Cortex of kidney (tissue), 1 donor: ENCODE results near the gene KCP.

Source experiments
- DNase-seq: peaks from one replicate; lab custom pipeline; 2025; lab: John Stamatoyannopoulos, UW

Gene KCP

DNA sequence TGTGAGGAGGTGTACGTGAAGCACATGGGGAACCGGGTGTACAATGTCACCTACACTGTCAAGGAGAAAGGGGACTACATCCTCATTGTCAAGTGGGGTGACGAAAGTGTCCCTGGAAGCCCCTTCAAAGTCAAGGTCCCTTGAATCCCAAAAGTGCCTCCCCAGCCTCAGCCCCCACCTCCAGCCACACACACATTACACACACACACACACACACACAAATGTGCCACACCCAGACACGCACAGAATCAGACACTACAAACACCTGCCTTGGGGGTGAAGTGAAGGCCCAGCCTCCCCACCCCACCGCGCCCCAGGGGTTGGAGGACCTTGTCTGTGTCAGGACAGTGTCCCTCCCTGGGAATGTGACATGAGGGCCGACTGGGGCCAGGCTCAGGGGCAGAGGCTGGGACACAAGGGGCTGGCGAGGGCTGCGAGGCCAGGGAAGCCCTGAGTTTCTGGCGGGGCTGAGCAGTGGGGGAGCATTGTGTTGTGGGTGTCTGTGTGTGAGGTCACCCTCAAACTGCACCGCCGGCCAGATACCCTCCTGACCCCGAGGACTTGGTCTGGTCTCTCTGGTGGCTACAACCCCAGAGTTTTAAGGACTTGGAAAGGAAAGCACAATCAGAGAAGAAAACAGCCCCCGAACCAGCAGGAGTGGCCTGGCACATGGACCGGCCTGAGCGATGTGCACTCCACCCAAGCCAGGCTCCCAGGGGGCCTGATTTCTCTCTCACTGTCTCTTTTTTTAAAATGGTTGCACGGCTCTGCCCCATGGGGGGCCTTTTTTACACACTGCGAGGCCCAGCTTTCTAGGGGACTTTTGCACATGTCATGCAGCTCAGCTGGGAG lies 51.9 kb downstream of the KCP start:
- DNase-seq = no peak

DNA sequence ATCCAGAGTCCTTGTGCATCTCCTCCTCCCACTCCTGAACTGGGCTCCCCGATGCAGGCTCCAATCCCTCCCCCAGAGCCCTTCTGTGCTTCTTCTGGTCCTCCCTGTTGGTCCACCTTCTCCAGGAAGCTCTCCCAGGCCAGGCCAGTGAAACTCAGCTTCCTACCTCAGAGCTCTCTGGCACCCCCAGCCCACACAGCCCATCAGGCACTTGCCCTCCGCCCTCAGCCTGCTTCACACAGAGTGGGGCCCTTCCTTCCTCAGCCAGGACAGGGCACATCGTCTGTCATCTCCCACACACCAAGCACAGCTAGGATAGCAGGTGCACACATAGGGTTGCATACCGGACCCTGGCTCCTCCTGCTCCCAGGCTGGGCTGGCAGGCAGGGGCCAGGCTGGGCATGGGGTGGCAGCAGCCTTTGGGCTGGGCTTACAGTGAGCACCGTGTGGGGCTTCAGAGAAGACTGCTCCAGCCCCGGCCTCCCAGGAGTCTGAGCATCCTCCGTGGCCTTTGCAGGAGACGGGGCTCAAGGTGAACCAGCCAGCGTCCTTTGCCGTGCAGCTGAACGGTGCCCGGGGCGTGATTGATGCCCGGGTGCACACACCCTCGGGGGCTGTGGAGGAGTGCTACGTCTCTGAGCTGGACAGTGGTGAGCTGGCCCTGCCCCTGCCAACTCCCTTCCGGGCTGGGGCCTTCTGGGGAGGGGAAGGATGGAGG lies 54.3 kb downstream of the KCP start:
- no peak for DNase-seq

DNA sequence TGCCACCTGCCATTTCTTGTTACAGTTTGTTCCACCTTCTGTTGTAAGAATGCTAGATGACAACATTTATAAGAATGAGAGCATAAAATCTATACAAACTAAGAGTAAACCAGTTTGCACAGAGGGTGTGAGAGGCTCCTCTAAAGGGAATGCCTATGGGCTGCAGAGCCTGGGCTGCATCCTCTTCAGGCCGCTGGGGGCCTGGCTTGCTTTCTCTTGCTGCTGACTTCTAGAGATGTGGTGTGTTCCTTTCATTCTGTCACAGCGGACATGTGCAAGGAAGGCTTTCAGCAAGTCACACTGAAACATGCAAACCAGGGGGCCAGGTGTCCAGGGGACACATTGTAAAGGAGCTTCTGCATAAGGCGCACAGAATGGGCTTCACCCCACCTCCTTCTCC lies 55.0 kb downstream of the KCP start:
- no peak for DNase-seq

DNA sequence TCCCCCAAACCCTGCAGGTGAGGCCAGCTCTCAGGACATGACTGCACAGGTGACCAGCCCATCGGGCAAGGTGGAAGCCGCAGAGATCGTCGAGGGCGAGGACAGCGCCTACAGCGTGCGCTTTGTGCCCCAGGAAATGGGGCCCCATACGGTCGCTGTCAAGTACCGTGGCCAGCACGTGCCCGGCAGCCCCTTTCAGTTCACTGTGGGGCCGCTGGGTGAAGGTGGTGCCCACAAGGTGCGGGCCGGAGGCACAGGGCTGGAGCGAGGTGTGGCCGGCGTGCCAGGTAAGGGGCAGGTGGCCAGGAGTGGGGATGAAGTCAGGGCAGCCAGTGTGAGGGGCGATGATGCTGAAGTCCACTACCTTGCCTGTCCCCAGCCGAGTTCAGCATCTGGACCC lies 56.1 kb downstream of the KCP start:
- no peak for DNase-seq

DNA sequence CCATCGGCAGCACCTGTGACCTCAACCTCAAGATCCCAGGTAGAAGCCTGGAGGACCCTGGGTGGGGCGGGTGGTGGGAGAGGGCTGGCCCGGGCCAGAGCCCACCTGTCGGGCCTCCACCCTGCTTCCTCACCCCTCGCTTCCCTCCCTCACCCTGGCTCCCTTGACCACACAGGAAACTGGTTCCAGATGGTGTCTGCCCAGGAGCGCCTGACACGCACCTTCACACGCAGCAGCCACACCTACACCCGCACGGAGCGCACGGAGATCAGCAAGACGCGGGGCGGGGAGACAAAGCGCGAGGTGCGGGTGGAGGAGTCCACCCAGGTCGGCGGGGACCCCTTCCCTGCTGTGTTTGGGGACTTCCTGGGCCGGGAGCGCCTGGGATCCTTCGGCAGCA lies 56.7 kb downstream of the KCP start:
- no peak for DNase-seq

DNA sequence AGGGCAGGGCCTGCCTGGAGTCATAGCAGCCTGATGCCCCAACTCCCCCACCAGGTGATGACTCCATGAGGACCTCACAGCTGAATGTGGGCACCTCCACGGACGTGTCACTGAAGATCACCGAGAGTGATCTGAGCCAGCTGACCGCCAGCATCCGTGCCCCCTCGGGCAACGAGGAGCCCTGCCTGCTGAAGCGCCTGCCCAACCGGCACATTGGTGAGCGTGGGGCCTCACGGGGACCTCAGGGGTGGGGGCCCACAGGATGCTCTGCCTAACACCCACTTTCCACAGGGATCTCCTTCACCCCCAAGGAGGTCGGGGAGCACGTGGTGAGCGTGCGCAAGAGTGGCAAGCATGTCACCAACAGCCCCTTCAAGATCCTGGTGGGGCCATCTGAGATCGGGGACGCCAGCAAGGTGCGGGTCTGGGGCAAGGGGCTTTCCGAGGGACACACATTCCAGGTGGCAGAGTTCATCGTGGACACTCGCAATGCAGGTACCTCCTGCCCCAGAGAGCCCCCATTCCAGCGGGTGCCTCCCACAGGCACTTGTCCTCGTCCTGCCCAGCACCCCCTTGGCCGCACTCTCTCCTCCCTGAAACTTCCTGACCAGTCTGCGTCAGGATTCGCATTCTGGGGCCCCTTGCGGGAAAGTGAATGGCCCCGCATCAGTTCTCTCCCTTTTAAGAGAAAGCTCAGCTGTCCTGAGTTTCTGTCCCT lies 57.8 kb downstream of the KCP start:
- DNase-seq = no peak

DNA sequence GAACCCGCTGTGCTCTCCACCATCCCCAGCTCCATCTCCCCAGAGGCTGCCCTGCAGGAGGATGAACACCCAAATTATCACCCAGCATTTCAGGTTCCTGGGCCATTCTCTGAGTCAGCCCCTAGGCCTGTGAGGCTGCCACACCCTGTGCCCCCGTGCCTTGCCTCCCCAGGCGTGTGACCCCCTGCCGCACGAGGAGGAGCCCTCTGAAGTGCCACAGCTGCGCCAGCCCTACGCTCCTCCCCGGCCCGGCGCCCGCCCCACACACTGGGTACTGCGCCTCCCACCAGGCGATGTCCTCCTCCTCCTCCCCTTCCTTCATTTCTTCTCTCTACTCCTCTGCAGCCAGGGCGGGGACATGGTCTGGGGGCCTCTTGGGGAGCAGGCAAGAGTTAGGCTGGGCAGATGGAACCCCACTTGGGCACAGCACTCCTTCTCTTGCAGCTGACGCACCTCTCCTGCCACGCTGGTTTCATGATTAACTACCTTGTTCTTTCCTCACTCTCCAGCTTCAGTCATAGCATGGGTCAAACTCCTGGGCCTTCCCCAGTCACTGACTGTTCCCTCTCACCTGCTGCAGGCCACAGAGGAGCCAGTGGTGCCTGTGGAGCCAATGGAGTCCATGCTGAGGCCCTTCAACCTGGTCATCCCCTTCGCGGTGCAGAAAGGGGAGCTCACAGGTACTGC lies 60.6 kb downstream of the KCP start:
- no peak for DNase-seq

DNA sequence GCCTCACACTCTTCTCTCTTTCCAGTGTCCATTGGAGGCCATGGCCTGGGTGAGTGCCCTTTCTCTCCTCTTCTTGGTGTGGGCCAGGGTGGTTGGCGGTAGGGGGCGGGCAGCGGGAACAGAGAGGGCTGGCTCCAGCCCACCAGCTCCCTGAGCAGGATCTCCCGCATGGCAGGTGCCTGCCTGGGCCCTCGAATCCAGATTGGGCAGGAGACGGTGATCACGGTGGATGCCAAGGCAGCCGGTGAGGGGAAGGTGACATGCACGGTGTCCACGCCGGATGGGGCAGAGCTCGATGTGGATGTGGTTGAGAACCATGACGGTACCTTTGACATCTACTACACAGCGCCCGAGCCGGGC lies 61.4 kb downstream of the KCP start:
- no peak for DNase-seq

DNA sequence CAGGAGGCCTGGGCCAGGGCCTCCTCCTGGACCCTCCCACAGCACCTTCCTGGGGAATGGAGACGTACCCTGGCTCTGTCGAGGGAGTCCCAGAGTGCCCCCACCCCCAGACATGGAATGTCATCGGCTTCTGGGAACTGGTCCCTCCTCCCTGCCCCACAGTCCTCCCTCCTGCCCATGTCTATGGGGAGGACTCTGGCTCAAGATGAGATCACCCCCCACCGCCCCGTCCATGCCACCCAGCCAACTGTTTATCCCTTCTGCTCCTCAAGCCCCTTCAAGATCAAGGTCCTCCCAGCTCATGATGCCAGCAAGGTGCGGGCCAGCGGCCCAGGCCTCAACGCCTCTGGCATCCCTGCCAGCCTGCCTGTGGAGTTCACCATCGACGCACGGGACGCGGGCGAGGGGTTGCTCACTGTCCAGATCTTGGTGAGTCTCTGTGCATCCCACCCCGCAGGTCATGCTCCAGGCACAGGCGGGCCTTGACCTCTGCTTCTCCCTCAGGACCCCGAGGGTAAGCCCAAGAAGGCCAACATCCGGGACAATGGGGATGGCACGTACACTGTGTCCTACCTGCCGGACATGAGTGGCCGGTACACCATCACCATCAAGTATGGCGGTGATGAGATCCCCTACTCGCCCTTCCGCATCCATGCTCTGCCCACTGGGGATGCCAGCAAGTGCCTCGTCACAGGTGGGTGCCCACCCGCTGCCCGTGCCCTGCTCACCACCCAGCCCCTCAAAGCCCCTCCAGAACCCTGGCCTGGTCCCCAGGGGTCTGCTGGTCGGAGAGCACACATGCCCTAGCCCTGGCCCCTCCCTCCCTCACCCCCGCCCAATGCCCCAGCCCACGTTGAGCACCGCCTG lies 62.0 kb downstream of the KCP start:
- DNase-seq = no peak

DNA sequence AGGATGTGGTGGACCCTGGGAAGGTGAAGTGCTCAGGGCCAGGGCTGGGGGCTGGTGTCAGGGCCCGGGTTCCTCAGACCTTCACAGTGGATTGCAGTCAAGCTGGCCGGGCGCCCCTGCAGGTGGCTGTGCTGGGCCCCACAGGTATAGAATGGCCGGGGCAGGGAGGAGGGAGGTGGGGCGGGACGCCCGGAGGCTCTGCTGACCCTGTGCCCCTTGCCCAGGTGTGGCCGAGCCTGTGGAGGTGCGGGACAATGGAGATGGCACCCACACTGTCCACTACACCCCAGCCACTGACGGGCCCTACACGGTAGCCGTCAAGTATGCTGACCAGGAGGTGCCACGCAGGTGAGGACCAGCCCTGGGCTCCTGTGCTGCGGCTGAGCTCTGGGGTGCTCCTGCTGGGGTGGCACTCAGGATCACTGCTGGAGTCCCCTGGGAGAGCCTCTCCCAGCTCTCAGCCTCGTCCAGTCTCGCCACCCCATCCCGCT lies 62.7 kb downstream of the KCP start:
- no peak for DNase-seq

DNA sequence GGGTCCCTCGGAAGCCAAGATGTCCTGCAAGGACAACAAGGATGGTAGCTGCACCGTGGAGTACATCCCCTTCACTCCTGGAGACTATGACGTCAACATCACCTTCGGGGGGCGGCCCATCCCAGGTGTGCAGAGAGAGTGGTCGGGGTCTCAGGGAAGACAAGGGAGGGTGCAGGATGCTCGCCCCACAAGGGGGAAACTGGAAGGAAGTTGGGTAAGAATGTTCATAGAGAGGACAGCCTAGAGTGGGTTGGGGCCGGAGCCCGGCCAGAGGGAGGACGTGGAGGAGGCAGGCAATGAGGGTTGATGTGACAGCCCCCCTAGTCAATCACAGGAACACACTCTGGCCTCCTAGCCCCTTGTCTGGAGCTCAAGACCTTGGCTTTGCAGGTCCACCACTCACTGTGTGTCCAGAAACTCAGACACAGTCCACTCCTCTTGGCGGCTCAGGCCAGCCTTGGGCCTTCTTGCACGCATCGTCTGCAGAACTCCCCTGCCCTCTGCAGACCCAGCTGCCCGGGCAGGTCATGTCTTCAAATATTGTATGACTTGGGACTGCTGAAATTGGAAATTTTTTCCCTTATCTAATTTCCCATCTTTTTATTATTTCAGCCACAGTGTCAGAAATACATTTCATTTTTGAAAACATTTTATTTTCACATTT lies 63.6 kb downstream of the KCP start:
- DNase-seq = no peak

DNA sequence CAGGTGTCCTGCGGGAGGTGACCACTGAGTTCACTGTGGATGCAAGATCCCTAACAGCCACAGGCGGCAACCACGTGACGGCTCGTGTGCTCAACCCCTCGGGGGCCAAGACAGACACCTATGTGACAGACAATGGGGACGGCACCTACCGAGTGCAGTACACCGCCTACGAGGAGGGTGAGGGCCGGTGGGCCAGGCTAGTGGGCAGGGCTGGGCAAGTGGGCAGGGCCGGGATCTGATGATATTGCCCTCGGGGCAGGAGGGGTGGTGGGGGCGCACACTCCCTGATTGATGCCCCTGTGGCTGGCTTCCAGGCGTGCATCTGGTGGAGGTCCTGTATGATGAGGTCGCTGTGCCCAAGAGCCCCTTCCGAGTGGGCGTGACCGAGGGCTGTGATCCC lies 64.5 kb downstream of the KCP start:
- no peak for DNase-seq

DNA sequence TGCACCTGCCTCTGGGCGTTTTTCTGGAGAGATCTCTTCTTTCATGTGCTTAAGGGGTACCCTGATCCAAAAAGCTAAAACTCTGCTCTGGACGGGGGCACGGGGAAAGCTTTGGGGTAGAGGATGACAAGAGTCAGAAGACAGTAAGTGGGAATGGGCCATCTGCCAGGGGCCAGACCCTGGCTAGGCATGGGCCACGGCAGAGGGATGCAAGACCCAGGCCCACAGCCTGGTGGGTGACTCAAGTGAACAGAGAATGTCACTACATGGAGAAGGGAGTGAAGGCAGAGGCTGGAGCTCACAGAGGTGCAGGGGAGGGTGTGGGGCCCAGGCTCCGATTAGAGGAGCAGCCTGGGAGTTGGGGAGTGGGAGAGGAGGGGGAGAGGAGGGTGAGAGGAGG lies 65.0 kb downstream of the KCP start:
- DNase-seq = no peak

DNA sequence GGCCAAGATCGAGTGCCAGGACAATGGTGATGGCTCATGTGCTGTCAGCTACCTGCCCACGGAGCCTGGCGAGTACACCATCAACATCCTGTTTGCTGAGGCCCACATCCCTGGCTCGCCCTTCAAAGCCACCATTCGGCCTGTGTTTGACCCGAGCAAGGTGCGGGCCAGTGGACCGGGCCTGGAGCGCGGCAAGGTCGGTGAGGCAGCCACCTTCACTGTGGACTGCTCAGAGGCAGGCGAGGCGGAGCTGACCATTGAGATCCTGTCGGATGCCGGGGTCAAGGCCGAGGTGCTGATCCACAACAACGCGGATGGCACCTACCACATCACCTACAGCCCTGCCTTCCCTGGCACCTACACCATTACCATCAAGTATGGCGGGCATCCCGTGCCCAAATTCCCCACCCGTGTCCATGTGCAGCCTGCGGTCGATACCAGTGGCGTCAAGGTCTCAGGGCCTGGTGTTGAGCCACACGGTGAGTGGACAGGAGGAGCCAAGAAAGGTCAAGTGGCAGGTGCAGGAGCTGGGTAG lies 65.7 kb downstream of the KCP start:
- DNase-seq = no peak

DNA sequence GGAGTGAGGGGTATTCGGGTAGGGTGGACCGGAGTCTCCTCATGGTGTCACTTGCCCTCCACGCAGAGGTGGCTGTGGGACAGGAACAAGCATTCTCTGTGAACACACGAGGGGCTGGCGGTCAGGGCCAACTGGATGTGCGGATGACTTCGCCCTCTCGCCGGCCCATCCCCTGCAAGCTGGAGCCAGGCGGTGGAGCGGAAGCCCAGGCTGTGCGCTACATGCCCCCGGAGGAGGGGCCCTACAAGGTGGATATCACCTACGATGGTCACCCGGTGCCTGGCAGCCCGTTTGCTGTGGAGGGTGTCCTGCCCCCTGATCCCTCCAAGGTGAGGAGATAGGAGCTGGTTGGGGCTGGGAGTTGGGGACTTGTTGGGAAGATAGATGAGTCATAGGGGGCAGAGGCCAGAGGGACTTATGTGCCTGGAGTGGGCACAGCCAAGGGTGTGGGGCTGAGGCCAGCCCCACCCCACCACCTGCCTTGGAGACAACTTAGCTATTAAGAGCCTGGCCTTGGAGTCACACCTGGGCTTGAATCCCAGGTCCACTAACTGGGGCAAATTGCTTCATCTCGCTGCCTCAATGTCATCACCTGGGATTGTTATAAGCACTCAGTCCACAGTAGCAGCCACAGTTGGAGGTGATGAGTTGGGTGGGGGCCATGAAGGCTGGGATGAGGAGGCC lies 66.4 kb downstream of the KCP start:
- DNase-seq = no peak

DNA sequence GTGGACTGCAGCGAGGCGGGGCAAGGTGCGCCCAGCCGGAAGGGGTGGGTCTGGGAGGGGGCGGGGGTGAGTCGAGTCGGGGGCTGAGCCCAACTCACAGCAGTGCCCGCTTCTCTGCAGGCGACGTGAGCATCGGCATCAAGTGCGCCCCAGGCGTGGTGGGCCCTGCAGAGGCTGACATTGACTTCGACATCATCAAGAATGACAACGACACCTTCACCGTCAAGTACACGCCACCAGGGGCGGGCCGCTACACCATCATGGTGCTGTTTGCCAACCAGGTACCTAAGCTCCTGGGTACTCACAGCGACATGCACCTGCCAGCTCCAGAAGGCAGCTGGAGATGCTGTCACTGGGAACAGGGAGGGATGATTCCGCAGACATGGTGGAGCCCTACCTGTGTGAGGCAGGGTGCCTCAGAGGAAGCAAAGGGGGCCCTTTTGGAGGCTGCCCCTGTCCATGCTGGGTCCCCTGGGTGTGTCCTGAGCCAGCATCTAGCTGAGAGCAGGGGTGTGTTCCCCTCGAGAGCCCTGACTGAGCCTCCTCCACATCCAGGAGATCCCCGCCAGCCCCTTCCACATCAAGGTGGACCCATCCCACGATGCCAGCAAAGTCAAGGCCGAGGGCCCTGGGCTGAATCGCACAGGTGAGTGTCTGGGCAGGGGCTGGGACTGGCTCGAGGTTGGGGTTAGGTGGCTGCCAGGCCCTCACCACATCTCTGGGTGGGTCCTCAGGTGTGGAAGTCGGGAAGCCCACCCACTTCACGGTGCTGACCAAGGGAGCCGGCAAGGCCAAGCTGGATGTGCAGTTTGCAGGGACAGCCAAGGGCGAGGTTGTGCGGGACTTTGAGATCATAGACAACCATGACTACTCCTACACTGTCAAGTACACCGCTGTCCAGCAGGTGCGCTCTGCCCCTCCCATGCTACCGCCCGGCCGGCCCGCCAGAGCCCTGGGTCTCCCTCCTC lies 67.6 kb downstream of the KCP start:
- DNase-seq = no peak

DNA sequence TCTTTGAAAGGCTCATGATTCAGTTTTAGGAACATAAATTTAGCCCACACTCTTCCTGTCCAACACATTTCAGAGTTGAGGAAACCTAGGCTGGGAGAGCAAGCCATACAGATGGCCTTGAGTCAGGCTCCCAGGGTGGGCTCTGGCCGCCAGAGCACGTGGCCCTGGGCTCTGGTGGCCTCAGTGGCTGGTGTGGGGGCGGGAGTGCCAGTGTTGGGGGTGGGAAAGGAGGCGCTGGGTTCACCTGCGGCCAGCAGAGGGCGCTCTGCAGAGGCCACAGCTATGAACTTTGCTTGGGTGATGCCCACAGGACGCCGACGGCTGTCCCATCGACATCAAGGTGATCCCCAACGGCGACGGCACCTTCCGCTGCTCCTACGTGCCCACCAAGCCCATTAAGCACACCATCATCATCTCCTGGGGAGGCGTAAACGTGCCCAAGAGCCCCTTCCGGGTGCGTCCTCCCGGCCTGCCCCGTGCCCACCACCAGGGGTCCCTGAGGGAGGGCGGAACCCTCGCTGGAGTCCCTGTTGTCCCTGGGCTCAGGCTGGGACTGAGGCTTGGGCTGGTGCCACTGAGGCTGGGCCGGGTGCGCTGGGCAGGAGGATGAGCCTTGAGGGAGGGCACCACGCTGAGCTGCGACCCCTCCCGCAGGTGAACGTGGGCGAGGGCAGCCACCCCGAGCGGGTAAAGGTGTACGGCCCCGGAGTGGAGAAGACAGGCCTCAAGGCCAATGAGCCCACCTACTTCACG lies 68.4 kb downstream of the KCP start:
- no peak for DNase-seq

DNA sequence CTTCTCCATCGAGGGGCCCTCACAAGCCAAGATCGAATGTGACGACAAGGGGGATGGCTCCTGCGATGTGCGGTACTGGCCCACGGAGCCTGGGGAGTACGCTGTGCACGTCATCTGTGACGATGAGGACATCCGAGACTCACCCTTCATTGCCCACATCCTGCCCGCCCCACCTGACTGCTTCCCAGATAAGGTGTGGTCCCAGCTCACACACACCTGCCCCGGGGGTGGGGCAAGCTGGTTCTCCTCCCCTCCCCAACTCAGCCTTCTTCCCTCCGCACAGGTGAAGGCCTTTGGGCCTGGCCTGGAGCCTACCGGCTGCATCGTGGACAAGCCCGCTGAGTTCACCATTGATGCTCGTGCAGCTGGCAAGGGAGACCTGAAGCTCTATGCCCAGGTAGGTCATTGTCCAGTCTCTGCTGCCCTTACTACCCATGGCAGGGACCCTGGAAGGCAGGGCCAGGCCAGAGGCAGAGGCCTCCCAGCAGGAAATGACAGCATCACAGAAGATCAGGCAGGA lies 69.3 kb downstream of the KCP start:
- DNase-seq = no peak
